Lung (tissue), 12 donors: Measurements from ENCODE around the gene C2CD2. TPM values are rescaled to one million over a fixed set of nuclear protein-coding genes. Genes with fewer than 3 reads are reported as not detected.

Experiments
- ATAC-seq: fragments of 200-7000 bp; cut with Tn5 transposase; one replicate; pipeline ENCODE4 v1.9.1; 2020; ENCODE audit warnings: moderate number of reproducible peaks; ENCODE audit not compliant: insufficient read depth, low FRiP score
- DNase-seq, 3 donors: peaks; one replicate each; pipeline ENCODE4 v3.0.0-alpha.2; 2013 to 2017
- H3K27ac ChIP-seq, 2 donors: one replicate each; pipeline ENCODE4 v1.5.1; 2013; ENCODE audit warnings: mild to moderate bottlenecking in 2 of 2, moderate library complexity in 2 of 2, control low read depth in 1 of 2, inconsistent platforms in 1 of 2, low read depth in 1 of 2, low read length in 1 of 2
- H3K27me3 ChIP-seq, 3 donors: one replicate each; pipeline ENCODE4 v1.5.1; 2013; ENCODE audit warnings: low read length in 2 of 3; ENCODE audit not compliant: control insufficient read depth in 3 of 3, insufficient read depth in 3 of 3
- H3K36me3 ChIP-seq, 4 donors: one replicate each; pipeline ENCODE4 v1.5.1; 2013; ENCODE audit warnings: low read length in 4 of 4, mild to moderate bottlenecking in 1 of 4, moderate library complexity in 1 of 4; ENCODE audit not compliant: control insufficient read depth in 4 of 4, insufficient read depth in 4 of 4
- H3K4me1 ChIP-seq, 5 donors: one replicate each; pipeline ENCODE4 v1.5.1; 2013; ENCODE audit warnings: low read length in 5 of 5, mild to moderate bottlenecking in 2 of 5, moderate library complexity in 1 of 5; ENCODE audit not compliant: control insufficient read depth in 5 of 5, insufficient read depth in 5 of 5
- H3K4me3 ChIP-seq: one replicate; pipeline ENCODE4 v1.5.1; 2013; ENCODE audit warnings: mild to moderate bottlenecking, control low read depth, moderate library complexity
- H3K9ac ChIP-seq, 2 donors: one replicate each; pipeline ENCODE4 v1.5.1; 2013; ENCODE audit warnings: low read length in 2 of 2, control low read depth in 1 of 2; ENCODE audit not compliant: insufficient read depth in 1 of 2
- H3K9me3 ChIP-seq, 4 donors: one replicate each; pipeline ENCODE4 v1.5.1; 2013; ENCODE audit warnings: low read length in 3 of 4, mild to moderate bottlenecking in 1 of 4, moderate library complexity in 1 of 4; ENCODE audit not compliant: control insufficient read depth in 4 of 4, insufficient read depth in 3 of 4
- WGBS, 2 donors: extraction: QIAGEN DNeasy Blood & Tissue Kit; methylation state at CpG; one replicate each; pipeline ENCODE4 v1.1.7; 2013; 5-methylcytosine and 5-hydroxymethylcytosine counted together
- polyA plus RNA-seq, 2 donors: library from polyadenylated mRNA; stranded (reverse); fragments of 200-250 nt; gene quantifications; one replicate each; pipeline ENCODE4 v1.2.1, GENCODE V29; 2013
- total RNA-seq, 2 donors: library from RNA; depleted of rRNA in 1 of 2; stranded (reverse); fragments of >200 nt in 1 of 2; gene quantifications; one replicate each; pipeline ENCODE4 v1.2.1, GENCODE V29; 2014 to 2021
- TF ChIP-seq, protein P1 (sequence below): IDR thresholded peaks from 2 replicates; pipeline ENCODE4 v1.5.1; 2012; ENCODE audit warnings: mild to moderate bottlenecking; ENCODE audit errors: control extremely low read depth, extremely low read depth
- donor health status: control.
- donor health status: control.
- donor health status: Bipolar disorder and iron deficiency.
- donor health status: healthy.
- donor health status: DM: yes; HTN: yes; CAD: no.

C2CD2 gene
- total and polyA plus RNA-seq, 4 donors = 7.0 to 19.5 (median 12.2) TPM

GRCh38 chr21:41907496-41908258 lies 46.1 kb downstream of the C2CD2 start:
- Histone ChIP-seq H3K27ac (no peak overlapping the region), H3K4me1 (no peaks in the 10 kb centered on the region), H3K36me3 (peaks cover 8 to 31% (median 27%) of the 10 kb centered on the region in 4 donors), H3K27me3 (no peaks in the 10 kb centered on the region), H3K4me3 (no peak overlapping the region), H3K9me3 (no peaks in the 10 kb centered on the region), H3K9ac (no peak overlapping the region)
- TF ChIP-seq, protein P1, sequence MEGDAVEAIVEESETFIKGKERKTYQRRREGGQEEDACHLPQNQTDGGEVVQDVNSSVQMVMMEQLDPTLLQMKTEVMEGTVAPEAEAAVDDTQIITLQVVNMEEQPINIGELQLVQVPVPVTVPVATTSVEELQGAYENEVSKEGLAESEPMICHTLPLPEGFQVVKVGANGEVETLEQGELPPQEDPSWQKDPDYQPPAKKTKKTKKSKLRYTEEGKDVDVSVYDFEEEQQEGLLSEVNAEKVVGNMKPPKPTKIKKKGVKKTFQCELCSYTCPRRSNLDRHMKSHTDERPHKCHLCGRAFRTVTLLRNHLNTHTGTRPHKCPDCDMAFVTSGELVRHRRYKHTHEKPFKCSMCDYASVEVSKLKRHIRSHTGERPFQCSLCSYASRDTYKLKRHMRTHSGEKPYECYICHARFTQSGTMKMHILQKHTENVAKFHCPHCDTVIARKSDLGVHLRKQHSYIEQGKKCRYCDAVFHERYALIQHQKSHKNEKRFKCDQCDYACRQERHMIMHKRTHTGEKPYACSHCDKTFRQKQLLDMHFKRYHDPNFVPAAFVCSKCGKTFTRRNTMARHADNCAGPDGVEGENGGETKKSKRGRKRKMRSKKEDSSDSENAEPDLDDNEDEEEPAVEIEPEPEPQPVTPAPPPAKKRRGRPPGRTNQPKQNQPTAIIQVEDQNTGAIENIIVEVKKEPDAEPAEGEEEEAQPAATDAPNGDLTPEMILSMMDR = no peak
- no peak for DNase-seq
- WGBS, 2 donors = 95% methylated on average over 36 of the region's 36 CpGs
- no peak for ATAC-seq

GRCh38 chr21:41906770-41907169 lies 47.0 kb downstream of the C2CD2 start:
- H3K4me3 ChIP-seq = no peak overlapping the region
- 88 to 94% methylated on average over 14 of the region's 14 CpGs for WGBS, 2 donors
- TF ChIP-seq, protein P1 = no peak
- H3K4me1 ChIP-seq = no peaks in the 10 kb centered on the region
- H3K36me3 ChIP-seq = peaks cover 8 to 31% (median 24%) of the 10 kb centered on the region in 4 donors
- DNase-seq (no peak), ATAC-seq (no peak)
- no peak overlapping the region for H3K27ac ChIP-seq
- no peak overlapping the region for H3K9ac ChIP-seq
- no peaks in the 10 kb centered on the region for H3K9me3 ChIP-seq
- H3K27me3 ChIP-seq = no peaks in the 10 kb centered on the region

DNA sequence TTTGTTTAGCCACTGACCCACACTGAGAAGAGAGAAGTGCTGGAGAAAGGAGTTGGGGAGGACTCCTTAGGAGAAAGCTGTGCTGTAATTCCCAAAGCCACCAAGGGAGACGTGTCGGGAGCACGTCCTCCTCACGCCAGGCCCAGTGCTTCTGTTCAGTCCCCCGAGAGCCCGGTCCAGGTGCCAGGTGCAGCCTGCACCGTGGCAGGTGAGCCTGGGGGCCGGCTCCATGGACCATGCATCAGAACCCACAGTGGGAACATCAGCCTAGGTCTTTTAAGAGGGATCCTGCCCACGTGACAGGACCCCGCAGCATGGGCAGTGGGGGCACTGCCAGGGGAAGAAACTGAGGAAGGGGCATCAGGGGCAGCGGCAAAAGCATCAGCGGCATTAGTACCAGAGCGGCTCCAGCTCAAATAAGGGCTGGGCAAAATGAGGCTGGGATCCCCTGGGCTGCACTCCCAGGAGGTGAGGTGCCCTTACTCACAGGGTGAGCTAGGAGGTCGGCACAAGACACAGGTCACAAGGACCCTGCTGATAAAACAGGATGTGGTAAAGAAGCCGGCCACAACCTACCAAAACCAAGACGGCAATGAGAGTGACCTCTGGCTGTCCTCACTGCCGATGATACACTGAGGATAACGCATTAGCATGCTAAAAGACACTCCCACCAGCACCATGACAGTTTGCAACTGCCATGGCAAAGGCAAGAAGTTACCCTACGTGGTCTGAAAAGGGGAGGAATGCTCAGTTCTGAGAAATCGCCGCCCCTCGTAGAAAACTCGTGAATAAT lies 50.1 kb downstream of the C2CD2 start:
- H3K4me1 ChIP-seq = no peaks in the 10 kb centered on the region
- WGBS, 2 donors = 83 to 86% methylated on average over 23 of the region's 23 CpGs
- H3K36me3 ChIP-seq = peaks cover 5 to 26% (median 24%) of the 10 kb centered on the region in 4 donors
- DNase-seq (no peak), ATAC-seq (no peak)
- no peak overlapping the region for H3K9ac ChIP-seq
- H3K9me3 ChIP-seq = no peaks in the 10 kb centered on the region
- no peaks in the 10 kb centered on the region for H3K27me3 ChIP-seq
- no peak overlapping the region for H3K27ac ChIP-seq
- H3K4me3 ChIP-seq = no peak overlapping the region
- TF ChIP-seq, protein P1 = no peak
